GM18951 (cell line): ENCODE results near the gene SLC4A1AP.
"Not testable (repeated sequence)": the region's sequence is repeated elsewhere in the genome, so short reads cannot be mapped to it uniquely, and the experiment has no call there.

ENCODE experiments used
- POLR2A ChIP-seq: IDR thresholded peaks from 4 replicates; pipeline ENCODE4 v1.6.1; 2011; ENCODE audit warnings: mild to moderate bottlenecking; ENCODE audit not compliant: insufficient read length, insufficient read depth; ENCODE audit errors: extremely low read depth
- in situ Hi-C: fragments of 300-500 bp; cut with MboI; formaldehyde crosslinking; loops from one replicate; pipeline ENCODE4 v1.12.0; 2022; ENCODE audit warnings: low sequenced_read_pairs, mixed read lengths, inconsistent platforms; ENCODE audit not compliant: unreplicated experiment

The SLC4A1AP gene

GRCh38 chr2:27663285-27664153, at the start of gene SLC4A1AP, which contains the start of gene SUPT7L:
SLC4A1AP (plus strand) TSS chr2:27663889; CDS start chr2:27663915, 26 bp downstream.
SUPT7L (minus strand) TSS chr2:27663614; CDS start chr2:27662192, 1,422 bp downstream.
- TF ChIP-seq POLR2A, result peak; percentile 74
- in situ Hi-C loops, result no loop called here

GRCh38 chr2:27613985-27614384, 49.7 kb upstream of the SLC4A1AP start:
- TF ChIP-seq POLR2A, result no peak
- in situ Hi-C loops, result no loop called here

GRCh38 chr2:27615316-27615715, 48.4 kb upstream of the SLC4A1AP start:
- in situ Hi-C loops, result no loop called here
- TF ChIP-seq POLR2A, result no peak

- TF ChIP-seq POLR2A, result no peak
- in situ Hi-C loops, result no loop called here
Observed at GRCh38 chr2:27621524-27621923, 42.2 kb upstream of the SLC4A1AP start.

- TF ChIP-seq POLR2A, result no peak
- in situ Hi-C loops, result no loop called here
Observed at GRCh38 chr2:27622921-27623384, 40.7 kb upstream of the SLC4A1AP start.

- in situ Hi-C loops, result no loop called here
- TF ChIP-seq POLR2A, result no peak
Observed at GRCh38 chr2:27624943-27625342, 38.7 kb upstream of the SLC4A1AP start.

- in situ Hi-C loops, result not testable (repeated sequence)
Observed at GRCh38 chr2:27626323-27626722, 37.4 kb upstream of the SLC4A1AP start.

- in situ Hi-C loops, result not testable (repeated sequence)
Observed at GRCh38 chr2:27626921-27627320, 36.8 kb upstream of the SLC4A1AP start.

GRCh38 chr2:27627963-27628766, 35.5 kb upstream of the SLC4A1AP start:
- in situ Hi-C loops, result no loop called here
- no peak for TF ChIP-seq POLR2A

GRCh38 chr2:27628767-27629709, 34.7 kb upstream of the SLC4A1AP start, which contains the start of the genes CCDC121 and GPN1:
CCDC121 (minus strand) TSS chr2:27629012; CDS start chr2:27627799, 1,213 bp downstream.
GPN1 (plus strand) TSS chr2:27629050; CDS start chr2:27629059, 9 bp downstream.
- in situ Hi-C loops, result no loop called here
- peak; percentile 97 for TF ChIP-seq POLR2A

- in situ Hi-C loops, result not testable (repeated sequence)
Observed at GRCh38 chr2:27630257-27630656, 33.4 kb upstream of the SLC4A1AP start.

- in situ Hi-C loops, result no loop called here
- no peak for TF ChIP-seq POLR2A
Observed at GRCh38 chr2:27634291-27634690, 29.4 kb upstream of the SLC4A1AP start.

- in situ Hi-C loops, result no loop called here
- no peak for TF ChIP-seq POLR2A
Observed at GRCh38 chr2:27636766-27637165, 26.9 kb upstream of the SLC4A1AP start.
